Tibial artery (tissue), 4 donors: ENCODE data around the gene SPTA1.
"Not testable (repeated sequence)": the region's sequence is repeated elsewhere in the genome, so short reads cannot be mapped to it uniquely, and the experiment has no call there.

ENCODE experiments used
- DNase-seq, 2 donors: peaks; one replicate each; pipeline ENCODE4 v3.0.0-alpha.2; 2019
- H3K27ac ChIP-seq, 2 donors: fragments of 200-600 bp; sonication (generic) in 1 of 2; 1 replicate in 1 of 2; 2 replicates in 1 of 2; pipeline ENCODE4 v1.5.1; 2018 to 2019; ENCODE audit warnings: mild to moderate bottlenecking in 1 of 2
- H3K27me3 ChIP-seq, 2 donors: fragments of 200-600 bp; sonication (generic) in 1 of 2; one replicate each; pipeline versions ENCODE4 v1.5.1 to v1.6.0; 2016 to 2019
- H3K36me3 ChIP-seq, 3 donors: fragments of 200-600 bp; sonication (generic) in 2 of 3; one replicate each; pipeline ENCODE4 v1.5.1; 2016 to 2019; ENCODE audit warnings: mild to moderate bottlenecking in 2 of 3
- H3K4me1 ChIP-seq, 4 donors: fragments of 200-600 bp; sonication (generic) in 2 of 4; 1 replicate in 3 of 4; 2 replicates in 1 of 4; pipeline ENCODE4 v1.5.1; 2016 to 2019
- H3K4me3 ChIP-seq, 2 donors: fragments of 200-600 bp; sonication (generic) in 1 of 2; 1 replicate in 1 of 2; 2 replicates in 1 of 2; pipeline ENCODE4 v1.5.1; 2018 to 2019; ENCODE audit warnings: mild to moderate bottlenecking in 2 of 2
- H3K9me3 ChIP-seq, 3 donors: fragments of 200-600 bp; sonication (generic) in 1 of 3; one replicate each; pipeline ENCODE4 v1.5.1; 2016 to 2019
- intact Hi-C: fragments of 100-400 bp; cut with DNase I; formaldehyde crosslinking; loops from one replicate; pipeline ENCODE4 v1.15.0; 2023; ENCODE audit warnings: low total_unique reads
- TF ChIP-seq, protein P1 (sequence below), 2 experiments: fragments of 200-600 bp in 1 of 2; fragments of 450-650 bp in 1 of 2; IDR thresholded peaks; one replicate each; pipeline ENCODE4 v1.5.1; 2017 to 2019; ENCODE audit warnings: antibody characterized with exemption in 2 of 2, mild to moderate bottlenecking in 1 of 2, moderate library complexity in 1 of 2

Gene SPTA1

DNA sequence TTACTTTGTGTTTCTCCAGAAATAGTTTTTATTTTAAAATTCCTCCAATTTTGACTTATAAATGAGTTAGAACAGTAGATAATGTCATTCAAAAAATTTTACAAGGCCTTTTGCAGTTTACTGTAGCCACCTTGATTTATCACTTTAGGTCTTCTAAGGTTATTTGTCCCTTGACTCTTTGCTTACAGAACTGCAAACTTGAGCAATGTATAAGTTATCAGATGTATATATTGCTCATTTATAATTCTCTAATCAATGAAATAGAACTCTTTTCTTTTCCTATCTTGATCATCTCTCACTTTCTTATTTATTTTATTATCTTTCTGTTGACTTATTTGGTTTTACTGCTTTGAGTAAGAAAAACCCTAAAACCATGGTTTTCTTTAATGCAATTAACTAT, 5.8 kb upstream of the SPTA1 start:
- no peak overlapping the region for H3K27ac ChIP-seq
- no peak for DNase-seq
- intact Hi-C loops: no loop called here
- H3K4me1 ChIP-seq: no peaks in the 10 kb centered on the region
- H3K9me3 ChIP-seq: no peaks in the 10 kb centered on the region
- TF ChIP-seq, protein P1, sequence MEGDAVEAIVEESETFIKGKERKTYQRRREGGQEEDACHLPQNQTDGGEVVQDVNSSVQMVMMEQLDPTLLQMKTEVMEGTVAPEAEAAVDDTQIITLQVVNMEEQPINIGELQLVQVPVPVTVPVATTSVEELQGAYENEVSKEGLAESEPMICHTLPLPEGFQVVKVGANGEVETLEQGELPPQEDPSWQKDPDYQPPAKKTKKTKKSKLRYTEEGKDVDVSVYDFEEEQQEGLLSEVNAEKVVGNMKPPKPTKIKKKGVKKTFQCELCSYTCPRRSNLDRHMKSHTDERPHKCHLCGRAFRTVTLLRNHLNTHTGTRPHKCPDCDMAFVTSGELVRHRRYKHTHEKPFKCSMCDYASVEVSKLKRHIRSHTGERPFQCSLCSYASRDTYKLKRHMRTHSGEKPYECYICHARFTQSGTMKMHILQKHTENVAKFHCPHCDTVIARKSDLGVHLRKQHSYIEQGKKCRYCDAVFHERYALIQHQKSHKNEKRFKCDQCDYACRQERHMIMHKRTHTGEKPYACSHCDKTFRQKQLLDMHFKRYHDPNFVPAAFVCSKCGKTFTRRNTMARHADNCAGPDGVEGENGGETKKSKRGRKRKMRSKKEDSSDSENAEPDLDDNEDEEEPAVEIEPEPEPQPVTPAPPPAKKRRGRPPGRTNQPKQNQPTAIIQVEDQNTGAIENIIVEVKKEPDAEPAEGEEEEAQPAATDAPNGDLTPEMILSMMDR (IDR thresholded peaks at IDR 0.05): no peak
- H3K4me3 ChIP-seq: no peak overlapping the region
- no peaks in the 10 kb centered on the region for H3K36me3 ChIP-seq
- no peaks in the 10 kb centered on the region for H3K27me3 ChIP-seq

DNA sequence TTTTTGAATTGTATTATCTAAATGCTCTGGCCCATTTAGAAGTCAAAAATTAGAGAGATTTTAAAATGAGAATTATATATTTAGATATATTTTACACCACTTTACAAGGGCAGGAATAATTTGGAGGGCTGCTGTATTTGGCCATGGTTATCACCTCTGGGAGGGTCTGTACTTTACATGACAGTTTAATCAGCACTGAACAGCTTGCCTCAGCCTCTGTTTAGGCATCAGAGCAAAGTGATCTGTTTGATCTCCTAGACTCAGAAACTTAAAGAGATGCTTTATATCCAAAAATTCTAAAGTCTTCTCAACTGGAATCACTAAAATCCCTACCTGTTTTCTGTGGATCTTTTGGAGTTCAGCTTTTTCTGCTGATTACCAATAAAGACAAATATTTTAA, 5.4 kb upstream of the SPTA1 start:
- no peaks in the 10 kb centered on the region for H3K9me3 ChIP-seq
- no peaks in the 10 kb centered on the region for H3K36me3 ChIP-seq
- H3K4me1 ChIP-seq: no peaks in the 10 kb centered on the region
- H3K27me3 ChIP-seq: no peaks in the 10 kb centered on the region
- H3K4me3 ChIP-seq: no peak overlapping the region
- no peak overlapping the region for H3K27ac ChIP-seq
- TF ChIP-seq, protein P1 (IDR thresholded peaks at IDR 0.05): no peak
- no peak for DNase-seq
- intact Hi-C loops: no loop called here

DNA sequence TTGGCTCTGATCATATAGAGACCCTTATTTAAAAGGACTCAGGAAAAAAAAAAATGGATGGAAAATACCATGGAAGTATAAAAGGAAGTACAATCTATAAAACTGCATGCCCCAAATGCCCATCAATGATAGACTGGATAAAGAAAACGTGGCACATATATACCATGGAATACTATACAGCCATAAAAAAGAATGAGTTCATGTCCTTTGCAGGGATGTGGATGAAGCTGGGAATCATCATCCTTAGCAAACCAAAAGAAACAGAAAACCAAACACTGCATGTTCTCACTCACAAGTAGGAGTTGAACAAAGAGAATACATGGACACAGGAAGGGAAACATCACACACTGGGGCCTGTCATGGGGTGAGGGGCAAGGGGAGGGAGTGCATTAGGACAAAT, 4.6 kb upstream of the SPTA1 start:
- H3K27ac ChIP-seq, H3K27me3 ChIP-seq, DNase-seq, H3K36me3 ChIP-seq, H3K9me3 ChIP-seq, H3K4me3 ChIP-seq, intact Hi-C loops, H3K4me1 ChIP-seq: not testable (repeated sequence)

DNA sequence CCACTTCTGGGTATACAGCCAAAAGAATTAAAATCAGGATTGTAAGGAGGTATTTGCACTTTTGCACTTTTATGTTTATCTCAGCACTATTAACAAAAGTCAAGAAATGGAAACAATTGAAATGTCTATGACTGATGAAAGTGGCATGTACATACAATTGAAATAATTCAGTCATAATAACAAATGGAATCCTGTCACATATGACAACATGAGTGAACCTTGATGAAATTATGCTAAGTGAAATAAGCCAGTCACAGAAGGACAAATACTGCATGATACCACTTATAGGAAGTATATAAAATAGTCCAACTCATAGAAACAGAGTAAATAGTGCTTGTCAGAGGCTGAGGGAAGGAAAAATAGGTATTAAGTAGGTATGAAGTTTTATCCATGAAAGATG, 3.4 kb upstream of the SPTA1 start:
- no peak for DNase-seq
- no peaks in the 10 kb centered on the region for H3K4me1 ChIP-seq
- H3K9me3 ChIP-seq: no peaks in the 10 kb centered on the region
- TF ChIP-seq, protein P1 (IDR thresholded peaks at IDR 0.05): no peak
- H3K4me3 ChIP-seq: no peak overlapping the region
- no peaks in the 10 kb centered on the region for H3K36me3 ChIP-seq
- H3K27ac ChIP-seq: no peak overlapping the region
- no peaks in the 10 kb centered on the region for H3K27me3 ChIP-seq
- intact Hi-C loops: no loop called here

DNA sequence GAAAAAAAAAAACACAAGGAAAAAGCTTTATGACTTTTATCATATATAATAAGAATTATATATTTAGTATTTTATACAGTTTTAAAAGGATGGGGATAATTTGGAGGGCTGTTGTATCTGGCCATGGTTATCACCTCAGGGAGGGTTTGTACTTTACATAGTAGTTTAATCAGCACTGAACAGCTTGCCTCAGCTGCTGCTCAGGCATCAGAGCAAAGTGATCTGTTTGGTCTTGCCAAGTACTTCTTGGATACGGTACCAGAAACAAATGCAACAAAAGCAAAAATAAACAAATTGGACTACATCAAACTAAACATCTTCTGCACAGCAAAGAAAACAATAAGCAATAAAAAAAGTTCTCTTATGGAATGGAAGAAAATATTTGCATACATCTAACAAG, 2.6 kb upstream of the SPTA1 start:
- no peaks in the 10 kb centered on the region for H3K27me3 ChIP-seq
- TF ChIP-seq, protein P1 (IDR thresholded peaks at IDR 0.05): no peak
- no peak overlapping the region for H3K27ac ChIP-seq
- H3K9me3 ChIP-seq: no peaks in the 10 kb centered on the region
- H3K36me3 ChIP-seq: no peaks in the 10 kb centered on the region
- no peak overlapping the region for H3K4me3 ChIP-seq
- intact Hi-C loops: no loop called here
- no peaks in the 10 kb centered on the region for H3K4me1 ChIP-seq
- no peak for DNase-seq

DNA sequence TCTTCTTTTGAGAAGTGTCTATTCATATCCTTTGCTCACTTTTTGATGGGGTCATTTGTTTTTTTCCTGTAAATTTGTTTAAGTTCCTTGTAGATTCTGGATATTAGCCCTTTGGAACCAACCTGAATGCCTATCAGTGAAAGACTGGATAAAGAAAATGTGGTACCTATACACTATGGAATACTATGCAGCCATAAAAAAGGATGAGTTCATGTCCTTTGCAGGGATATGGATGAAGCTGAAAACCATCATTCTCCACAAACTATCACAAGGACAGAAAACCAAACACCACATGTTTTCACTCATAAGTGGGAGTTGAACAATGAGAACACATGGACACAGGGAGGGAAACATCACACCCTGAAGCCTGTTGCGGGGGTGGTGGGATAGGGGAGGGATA, 1.8 kb upstream of the SPTA1 start:
- H3K36me3 ChIP-seq, H3K27ac ChIP-seq, intact Hi-C loops, H3K4me3 ChIP-seq, H3K9me3 ChIP-seq, H3K27me3 ChIP-seq, DNase-seq, H3K4me1 ChIP-seq: not testable (repeated sequence)

DNA sequence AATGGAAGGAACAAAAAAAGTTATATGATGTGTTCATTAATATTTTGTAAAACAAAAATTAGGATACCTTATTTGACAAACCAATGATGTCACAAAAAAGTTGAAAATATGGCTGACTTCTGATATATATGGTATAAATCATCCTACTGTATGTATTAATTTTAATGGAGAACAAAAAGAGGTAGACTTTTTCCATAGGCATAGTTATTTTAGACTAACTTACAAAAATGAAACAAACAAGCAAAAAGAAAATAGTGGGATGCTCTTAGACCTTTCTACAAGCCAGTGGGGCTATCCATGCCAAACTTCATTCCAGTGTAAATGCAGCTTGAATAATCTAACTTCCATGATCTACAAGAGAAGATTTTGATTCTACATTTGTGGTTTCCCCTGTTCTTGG, 522 bp upstream of the SPTA1 start:
- DNase-seq: no peak
- Histone ChIP-seq H3K9me3 (no peaks in the 10 kb centered on the region), H3K27ac (no peak overlapping the region), H3K36me3 (no peaks in the 10 kb centered on the region), H3K4me3 (no peak overlapping the region), H3K4me1 (no peaks in the 10 kb centered on the region), H3K27me3 (no peaks in the 10 kb centered on the region)
- TF ChIP-seq, protein P1 (IDR thresholded peaks at IDR 0.05): no peak
- intact Hi-C loops: no loop called here
